Stimulated activated naive CD8-positive, alpha-beta T cell treated with anti-CD3 and anti-CD28 coated beads, Interleukin-15, Interleukin-2, amounts not matched to agents 100 ng/mL and 50 ng/mL, for 24 hours (primary cell): ENCODE results near the gene RSL1D1.
A peak's percentile ranks its signal among the peaks of the same experiment; 100 is the strongest.

Experiments used
- H3K27ac Mint-ChIP-seq: one replicate; pipeline ENCODE4 v1.8.0; 2021; ENCODE audit warnings: mild to moderate bottlenecking, mixed read lengths
- H3K27me3 Mint-ChIP-seq: one replicate; pipeline ENCODE4 v1.8.0; 2021; ENCODE audit warnings: mixed read lengths
- H3K36me3 Mint-ChIP-seq: one replicate; pipeline ENCODE4 v1.8.0; 2021; ENCODE audit warnings: low read depth, mixed read lengths
- H3K4me1 Mint-ChIP-seq: one replicate; pipeline ENCODE4 v1.8.0; 2021; ENCODE audit warnings: low read depth, mixed read lengths
- H3K4me3 Mint-ChIP-seq: one replicate; pipeline ENCODE4 v1.8.0; 2021; ENCODE audit warnings: mild to moderate bottlenecking, mixed read lengths
- H3K9me3 Mint-ChIP-seq: one replicate; pipeline ENCODE4 v1.8.0; 2021; ENCODE audit warnings: mixed read lengths

Gene RSL1D1

DNA sequence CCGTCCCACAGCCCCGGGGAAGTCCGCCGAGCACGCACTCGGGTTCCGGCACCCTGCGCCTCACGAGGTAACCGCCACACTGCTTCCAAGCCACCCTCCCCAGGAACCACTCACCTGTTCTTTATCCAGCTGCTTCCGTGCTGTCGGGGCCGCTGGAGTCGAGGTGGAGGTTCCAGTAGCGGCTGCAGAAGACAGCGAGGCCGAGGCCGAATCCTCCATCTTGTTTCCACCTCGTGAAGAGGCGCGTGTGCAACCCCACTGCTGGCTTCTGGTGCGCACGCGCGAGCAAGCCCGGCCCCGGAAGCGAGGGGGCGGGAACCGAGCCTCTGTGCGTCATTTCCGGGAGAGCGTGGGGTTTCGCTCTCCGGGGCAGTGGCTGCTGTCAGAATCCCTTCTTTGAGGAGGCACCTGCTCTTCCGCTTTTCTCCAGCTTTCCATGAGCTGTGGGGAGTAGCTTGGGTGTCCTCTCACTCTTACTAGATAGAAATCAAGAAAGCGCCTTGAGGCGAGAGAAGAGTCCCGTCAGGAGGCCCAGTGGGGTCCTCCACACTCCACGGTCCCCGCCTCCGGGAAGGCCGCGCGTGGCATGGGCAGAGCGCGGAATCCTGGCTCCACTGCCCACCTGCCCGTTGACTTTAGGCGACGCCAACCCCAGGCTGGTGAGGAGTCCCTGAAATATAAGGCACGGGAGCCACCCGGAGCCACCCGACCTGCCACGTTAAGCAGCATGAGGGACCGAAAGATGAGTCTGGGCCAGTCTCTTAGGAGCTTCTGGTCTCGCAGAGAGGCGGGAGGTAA lies at the start of gene RSL1D1:
RSL1D1 (minus strand) TSS at position 249 of the 798 bp plus-strand sequence; CDS start at position 219, 30 bp downstream.
- H3K4me3 Mint-ChIP-seq, result peak within 1 kb of the TSS; percentile 99
- no peaks in the 10 kb centered on the region for H3K9me3 Mint-ChIP-seq
- peaks cover 69% of the 10 kb centered on the region for H3K36me3 Mint-ChIP-seq
- H3K27me3 Mint-ChIP-seq, result no peaks in the 10 kb centered on the region
- peak within 1 kb of the TSS; percentile 95 for H3K27ac Mint-ChIP-seq
- peaks cover 70% of the 10 kb centered on the region for H3K4me1 Mint-ChIP-seq

DNA sequence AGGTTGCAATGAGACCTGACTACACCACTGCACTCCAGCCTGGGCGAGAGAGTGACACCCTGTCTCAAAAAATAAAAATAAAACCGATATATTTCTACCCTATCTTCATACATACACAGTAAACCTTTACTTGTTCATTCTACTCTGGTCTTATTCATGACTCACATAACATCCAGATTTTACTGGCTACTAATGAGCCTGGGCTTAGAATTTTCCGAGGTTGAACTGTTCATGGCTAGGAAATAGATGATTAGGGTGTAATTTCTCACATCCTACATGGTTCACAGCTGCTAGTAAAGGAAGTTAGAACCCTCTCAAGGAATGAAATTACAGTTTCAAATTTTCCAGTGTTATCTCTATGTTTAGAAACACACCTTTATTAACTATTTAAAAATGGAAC lies 49.7 kb upstream of the RSL1D1 start:
- peak overlapping the region; percentile 21 for H3K27ac Mint-ChIP-seq
- no peaks in the 10 kb centered on the region for H3K27me3 Mint-ChIP-seq
- H3K9me3 Mint-ChIP-seq, result no peaks in the 10 kb centered on the region
- peaks cover 70% of the 10 kb centered on the region for H3K4me1 Mint-ChIP-seq
- H3K36me3 Mint-ChIP-seq, result peaks cover 50% of the 10 kb centered on the region
- H3K4me3 Mint-ChIP-seq, result no peak overlapping the region

GRCh38 chr16:11896486-11897176 lies 45.3 kb upstream of the RSL1D1 start:
- no peak overlapping the region for H3K4me3 Mint-ChIP-seq
- H3K4me1 Mint-ChIP-seq, result peaks cover 44% of the 10 kb centered on the region
- H3K9me3 Mint-ChIP-seq, result no peaks in the 10 kb centered on the region
- H3K27ac Mint-ChIP-seq, result no peak overlapping the region
- H3K27me3 Mint-ChIP-seq, result no peaks in the 10 kb centered on the region
- H3K36me3 Mint-ChIP-seq, result peaks cover 46% of the 10 kb centered on the region

DNA sequence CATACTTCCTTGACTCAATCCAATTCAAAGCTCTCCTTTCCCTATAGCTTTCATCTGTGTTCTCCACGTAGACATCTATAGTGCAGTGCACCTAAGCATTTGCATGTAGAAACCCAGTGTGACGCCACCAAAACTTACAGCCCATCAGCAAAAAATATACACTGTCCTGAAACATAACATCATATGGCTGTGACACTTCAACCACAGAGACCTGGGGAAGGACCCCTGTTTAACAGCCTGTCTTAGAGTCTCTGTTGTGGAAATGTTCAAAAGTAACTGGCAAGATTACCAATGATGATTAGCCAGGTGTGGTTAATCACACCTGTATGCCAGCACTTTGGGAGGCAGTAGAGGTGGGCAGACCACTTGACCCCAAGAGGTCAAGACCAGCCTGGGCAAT lies 42.2 kb upstream of the RSL1D1 start:
- H3K9me3 Mint-ChIP-seq, result no peaks in the 10 kb centered on the region
- peaks cover 50% of the 10 kb centered on the region for H3K36me3 Mint-ChIP-seq
- H3K4me1 Mint-ChIP-seq, result peaks cover 17% of the 10 kb centered on the region
- no peak overlapping the region for H3K27ac Mint-ChIP-seq
- no peaks in the 10 kb centered on the region for H3K27me3 Mint-ChIP-seq
- no peak overlapping the region for H3K4me3 Mint-ChIP-seq

DNA sequence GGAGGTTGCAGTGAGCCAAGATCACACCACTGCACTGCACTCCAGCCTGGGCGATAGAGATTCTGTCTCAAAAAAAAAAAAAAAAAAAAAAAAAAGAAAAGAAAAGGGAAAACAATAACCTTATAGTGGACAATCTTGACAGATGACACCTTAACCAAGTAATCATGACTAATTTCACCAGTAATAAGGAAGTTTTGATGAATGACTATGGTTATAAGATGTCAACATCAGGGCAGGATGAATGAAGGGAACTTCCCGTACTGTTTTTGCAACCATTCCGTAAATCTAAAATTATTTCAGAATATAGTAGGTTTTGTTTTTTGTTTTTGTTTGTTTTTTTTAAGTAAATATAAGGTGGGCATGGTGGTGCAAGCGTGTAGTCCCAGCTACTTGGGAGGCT lies 41.4 kb upstream of the RSL1D1 start:
- peaks cover 13% of the 10 kb centered on the region for H3K4me1 Mint-ChIP-seq
- H3K4me3 Mint-ChIP-seq, result no peak overlapping the region
- H3K36me3 Mint-ChIP-seq, result peaks cover 47% of the 10 kb centered on the region
- H3K9me3 Mint-ChIP-seq, result no peaks in the 10 kb centered on the region
- no peak overlapping the region for H3K27ac Mint-ChIP-seq
- no peaks in the 10 kb centered on the region for H3K27me3 Mint-ChIP-seq

DNA sequence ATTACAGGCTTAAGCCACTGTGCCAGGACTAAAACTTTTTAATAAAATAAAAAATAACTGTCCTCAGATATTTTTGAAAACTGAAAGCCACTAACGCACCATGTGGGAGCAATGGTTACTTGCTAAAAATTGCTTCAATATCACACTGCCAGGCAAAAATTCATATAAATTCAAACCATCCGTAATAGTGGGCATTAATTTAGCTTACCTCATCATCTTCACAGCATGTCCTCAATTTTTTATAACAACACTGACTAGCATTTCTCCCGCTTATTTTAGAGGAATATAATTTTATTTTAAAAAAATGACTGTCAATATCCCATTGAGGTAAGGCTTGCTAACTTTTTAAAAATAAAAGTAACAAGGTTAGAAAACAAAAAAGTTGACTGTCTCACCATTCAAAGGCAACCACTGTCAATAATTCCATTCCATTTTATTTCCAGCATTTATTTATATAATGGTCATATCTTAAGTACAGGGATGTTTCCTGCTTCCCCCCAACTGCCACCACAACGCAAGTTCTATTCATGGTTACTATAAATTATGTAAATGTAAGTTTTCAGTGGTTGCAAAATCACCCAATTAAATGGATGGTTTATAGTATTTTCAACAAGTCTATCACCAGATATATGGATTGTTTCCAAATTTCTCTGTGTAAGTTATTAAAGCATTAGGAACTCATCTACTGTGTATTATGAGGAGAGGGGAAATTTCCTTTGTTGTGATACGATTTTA lies 39.1 kb upstream of the RSL1D1 start:
- H3K4me3 Mint-ChIP-seq, result no peak overlapping the region
- H3K27me3 Mint-ChIP-seq, result no peaks in the 10 kb centered on the region
- H3K9me3 Mint-ChIP-seq, result no peaks in the 10 kb centered on the region
- H3K4me1 Mint-ChIP-seq, result no peaks in the 10 kb centered on the region
- H3K27ac Mint-ChIP-seq, result no peak overlapping the region
- peaks cover 53% of the 10 kb centered on the region for H3K36me3 Mint-ChIP-seq

DNA sequence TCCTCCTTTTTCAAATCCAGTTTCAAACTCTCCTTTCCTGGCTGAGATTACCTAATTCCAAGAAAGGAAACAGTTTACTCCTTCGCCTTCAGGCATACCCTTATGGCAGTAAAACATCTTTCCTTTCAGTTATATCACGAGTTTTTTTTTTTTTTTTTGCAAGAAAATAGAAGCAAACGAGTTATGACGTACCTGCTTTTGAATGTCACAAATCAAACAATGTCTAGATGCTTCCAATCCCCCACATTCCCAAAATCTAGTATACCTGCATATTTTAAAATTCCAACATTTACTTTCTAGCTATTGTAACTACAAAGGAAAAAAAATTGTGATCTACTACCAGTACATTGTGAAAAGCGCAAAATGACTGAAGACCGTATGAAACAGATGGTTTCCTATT lies 35.5 kb upstream of the RSL1D1 start:
- Mint-ChIP-seq H3K9me3 (no peaks in the 10 kb centered on the region), H3K4me1 (no peaks in the 10 kb centered on the region), H3K4me3 (no peak overlapping the region), H3K27me3 (no peaks in the 10 kb centered on the region), H3K36me3 (peaks cover 50% of the 10 kb centered on the region), H3K27ac (no peak overlapping the region)

- Mint-ChIP-seq H3K27ac (no peak overlapping the region), H3K4me1 (no peaks in the 10 kb centered on the region), H3K9me3 (no peaks in the 10 kb centered on the region), H3K36me3 (peaks cover 54% of the 10 kb centered on the region), H3K4me3 (no peak overlapping the region), H3K27me3 (no peaks in the 10 kb centered on the region)
Measured at GRCh38 chr16:11884035-11884434, 32.7 kb upstream of the RSL1D1 start.

DNA sequence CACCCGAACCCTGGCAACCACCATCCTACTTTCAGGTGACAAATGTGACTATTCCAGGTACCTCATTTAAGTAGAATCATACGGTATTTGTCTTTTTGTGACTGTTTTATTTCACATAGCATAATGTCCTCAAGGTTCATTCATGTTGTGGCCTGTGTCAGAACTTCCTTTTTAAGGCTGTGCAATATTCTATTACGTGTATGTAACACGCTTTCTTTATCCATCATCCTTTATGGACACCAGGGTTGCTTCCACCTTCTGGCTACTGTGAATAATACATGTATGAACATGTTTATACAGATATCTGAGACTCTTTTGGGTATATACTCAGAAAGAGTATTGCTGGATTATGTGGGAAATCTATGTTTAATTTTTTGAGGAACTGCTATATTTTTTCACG lies 28.7 kb upstream of the RSL1D1 start:
- H3K4me3 Mint-ChIP-seq, result no peak overlapping the region
- no peaks in the 10 kb centered on the region for H3K4me1 Mint-ChIP-seq
- H3K27me3 Mint-ChIP-seq, result no peaks in the 10 kb centered on the region
- no peaks in the 10 kb centered on the region for H3K9me3 Mint-ChIP-seq
- H3K36me3 Mint-ChIP-seq, result peaks cover 49% of the 10 kb centered on the region
- peak overlapping the region; percentile 34 for H3K27ac Mint-ChIP-seq

GRCh38 chr16:11877374-11877773 lies 26.0 kb upstream of the RSL1D1 start:
- Mint-ChIP-seq H3K27me3 (no peaks in the 10 kb centered on the region), H3K27ac (no peak overlapping the region), H3K4me3 (no peak overlapping the region), H3K36me3 (peaks cover 53% of the 10 kb centered on the region), H3K4me1 (no peaks in the 10 kb centered on the region), H3K9me3 (no peaks in the 10 kb centered on the region)

- peak overlapping the region; percentile 45 for H3K27ac Mint-ChIP-seq
- no peaks in the 10 kb centered on the region for H3K4me1 Mint-ChIP-seq
- no peak overlapping the region for H3K4me3 Mint-ChIP-seq
- H3K9me3 Mint-ChIP-seq, result no peaks in the 10 kb centered on the region
- peaks cover 62% of the 10 kb centered on the region for H3K36me3 Mint-ChIP-seq
- H3K27me3 Mint-ChIP-seq, result no peaks in the 10 kb centered on the region
Measured at GRCh38 chr16:11876306-11876705, 25.0 kb upstream of the RSL1D1 start.

DNA sequence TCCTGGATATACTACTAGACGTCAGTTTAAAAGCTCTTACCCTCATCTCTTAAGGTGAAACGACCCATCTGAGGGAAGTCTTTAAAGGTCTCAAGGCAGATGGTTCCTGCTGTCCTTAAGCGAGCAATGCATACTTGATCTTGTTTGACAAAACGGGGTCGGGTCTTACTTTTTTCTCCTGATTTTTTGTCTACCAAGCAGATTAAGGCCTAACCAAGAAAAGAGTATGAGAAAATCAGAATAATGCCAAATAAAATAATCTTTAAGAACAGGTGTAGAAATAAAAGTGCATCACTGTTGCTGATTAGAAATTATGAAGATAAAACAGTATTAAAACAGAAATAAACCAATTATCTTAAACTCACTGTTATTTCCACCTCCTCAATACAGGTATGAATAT lies 24.4 kb upstream of the RSL1D1 start:
- Mint-ChIP-seq H3K9me3 (no peaks in the 10 kb centered on the region), H3K4me3 (no peak overlapping the region), H3K4me1 (no peaks in the 10 kb centered on the region), H3K36me3 (peaks cover 59% of the 10 kb centered on the region), H3K27me3 (no peaks in the 10 kb centered on the region), H3K27ac (no peak overlapping the region)

DNA sequence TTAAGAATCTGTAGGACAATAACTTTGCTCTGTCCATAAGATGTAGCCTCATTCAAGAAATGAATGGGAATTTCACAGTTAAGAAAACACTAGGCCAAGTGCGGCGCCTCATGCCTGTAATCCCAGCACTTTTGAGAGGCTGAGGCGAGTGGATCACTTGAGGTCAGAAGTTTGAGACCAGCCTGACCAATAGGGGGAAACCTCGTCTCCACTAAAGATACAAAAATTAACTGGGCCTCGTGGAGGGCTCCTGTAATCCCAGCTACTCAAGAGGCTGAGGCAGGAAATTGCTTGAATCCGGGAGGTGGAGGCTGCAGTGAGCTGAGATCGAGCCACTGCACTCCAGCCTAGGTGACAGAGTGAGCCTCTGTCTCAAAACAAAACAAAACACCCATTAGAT lies 19.9 kb upstream of the RSL1D1 start:
- Mint-ChIP-seq H3K4me1 (peaks cover 7% of the 10 kb centered on the region), H3K27ac (no peak overlapping the region), H3K4me3 (no peak overlapping the region), H3K9me3 (no peaks in the 10 kb centered on the region), H3K27me3 (no peaks in the 10 kb centered on the region), H3K36me3 (peaks cover 50% of the 10 kb centered on the region)

DNA sequence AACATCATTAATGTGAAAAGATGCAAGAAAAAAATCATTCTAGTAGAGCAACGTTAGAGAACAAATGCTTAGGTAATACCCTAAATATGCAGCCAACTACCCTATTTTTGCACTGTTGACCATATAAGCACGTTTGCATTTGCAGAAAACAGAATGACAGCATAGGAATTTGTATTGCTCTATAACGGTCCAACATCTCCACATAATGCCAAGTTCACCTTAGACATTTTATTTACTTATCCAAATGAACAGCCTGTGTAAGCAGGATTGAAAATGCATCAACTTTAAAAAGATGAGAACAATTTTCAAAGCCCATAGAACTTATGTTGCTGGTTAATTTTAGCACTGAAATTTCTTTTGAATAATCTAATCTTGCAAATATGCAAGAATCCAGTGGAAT lies 19.1 kb upstream of the RSL1D1 start:
- peaks cover 43% of the 10 kb centered on the region for H3K36me3 Mint-ChIP-seq

More for the DNA sequence above, 19.1 kb upstream of the RSL1D1 start:
- Mint-ChIP-seq H3K4me1 (peaks cover 15% of the 10 kb centered on the region), H3K27ac (no peak overlapping the region), H3K4me3 (no peak overlapping the region), H3K27me3 (no peaks in the 10 kb centered on the region), H3K9me3 (no peaks in the 10 kb centered on the region)
